ENCODE data around the gene OPN3. TPM values are rescaled to one million over a fixed set of nuclear protein-coding genes. Genes with fewer than 3 reads are reported as not detected.
A peak's percentile ranks its signal among the peaks of the same experiment; 100 is the strongest.

OPN3 gene
- polyA plus RNA-seq, 6 donors from 2014 or later = 137 to 271 (median 167) TPM

DNA sequence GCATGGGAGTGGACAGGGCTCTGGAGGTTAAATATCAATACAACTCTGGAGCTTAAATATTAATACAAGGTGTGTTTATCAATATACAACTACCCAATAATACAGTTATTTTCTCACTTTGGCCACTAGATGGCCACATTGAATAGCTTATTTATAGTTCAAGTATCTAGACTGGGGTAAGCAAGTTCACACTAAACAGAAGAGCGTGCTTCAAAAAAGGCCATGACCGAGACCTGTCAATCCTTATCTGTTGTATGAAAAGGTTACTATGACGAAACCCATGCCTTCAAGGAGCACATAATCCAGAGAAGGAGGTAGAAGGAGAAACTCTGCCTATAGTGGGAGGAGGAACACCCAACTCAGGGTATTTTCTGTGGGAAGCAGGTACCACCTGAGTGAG is 29.1 kb downstream of the OPN3 start:
- H3K4me1 Mint-ChIP-seq = peaks cover 18 to 40% (median 23%) of the 10 kb centered on the region in 3 donors
- no peak overlapping the region for H3K4me3 Mint-ChIP-seq
- H3K9me3 Mint-ChIP-seq = no peaks in the 10 kb centered on the region
- H3K27me3 Mint-ChIP-seq = no peaks in the 10 kb centered on the region
- ATAC-seq (ENCODE audit: low read depth in 2 of 2) = peak; percentile 87 to 95
- peak; percentile 58 for DNase-seq
- H3K27ac Mint-ChIP-seq = no peak overlapping the region
- H3K36me3 Mint-ChIP-seq = no peaks in the 10 kb centered on the region

DNA sequence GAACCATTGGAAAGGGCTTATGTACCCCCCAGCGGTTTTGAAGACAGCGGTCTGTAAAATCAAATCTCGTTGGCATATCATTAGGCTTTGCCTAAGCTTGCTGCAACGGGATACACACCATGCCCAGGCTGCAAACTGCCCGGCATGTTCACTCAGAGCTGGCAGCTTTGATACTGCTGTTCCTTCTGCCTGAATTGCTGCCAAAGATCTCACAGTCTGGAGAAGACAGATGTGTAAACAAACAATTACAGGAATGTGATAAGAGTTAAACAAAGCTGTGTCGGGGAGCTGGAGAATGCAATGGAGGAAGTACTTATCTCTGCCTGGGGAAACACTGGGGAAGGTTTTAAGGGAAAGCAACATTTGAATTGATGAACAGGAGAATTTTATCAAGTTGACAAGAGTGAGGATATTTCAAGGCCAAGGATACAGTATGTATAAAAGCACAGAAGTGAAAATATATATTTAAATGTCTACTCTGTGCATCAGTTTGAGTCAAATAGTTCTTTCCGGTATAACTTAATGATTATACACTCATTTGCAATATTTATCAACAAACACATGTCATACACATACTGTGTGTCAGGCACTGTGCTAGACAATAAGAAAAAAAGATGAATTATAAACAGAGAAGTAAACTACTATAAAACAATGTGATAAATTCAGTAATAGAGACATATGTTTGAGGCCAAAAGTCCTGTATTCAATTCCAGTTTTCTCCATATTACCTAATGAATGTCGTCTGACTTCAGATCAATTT is 29.9 kb downstream of the OPN3 start:
- Mint-ChIP-seq H3K27ac (no peak overlapping the region), H3K4me3 (no peak overlapping the region), H3K27me3 (no peaks in the 10 kb centered on the region), H3K9me3 (no peaks in the 10 kb centered on the region), H3K4me1 (peaks cover 23 to 40% (median 23%) of the 10 kb centered on the region in 3 donors), H3K36me3 (no peaks in the 10 kb centered on the region)
- DNase-seq = no peak
- ATAC-seq (ENCODE audit: low read depth in 2 of 2) = no peak

GRCh38 chr1:241608379-241609033 is 31.7 kb downstream of the OPN3 start:
- DNase-seq (no peak), ATAC-seq (ENCODE audit: low read depth in 2 of 2) (no peak)
- Mint-ChIP-seq H3K27ac (peak overlapping the region in 5 of 6 donors; percentile 1 to 75 (median 59)), H3K27me3 (no peaks in the 10 kb centered on the region), H3K4me1 (peaks cover 21 to 35% (median 27%) of the 10 kb centered on the region in 3 donors), H3K4me3 (no peak overlapping the region), H3K9me3 (no peaks in the 10 kb centered on the region), H3K36me3 (peaks cover 1 to 3% of the 10 kb centered on the region in 2 donors)

- Mint-ChIP-seq H3K36me3 (peaks cover 11 to 13% of the 10 kb centered on the region in 2 donors), H3K4me3 (no peak overlapping the region), H3K27me3 (no peaks in the 10 kb centered on the region), H3K27ac (peak overlapping the region in 5 of 6 donors; percentile 53 to 93 (median 85)), H3K4me1 (peaks cover 25 to 40% (median 32%) of the 10 kb centered on the region in 3 donors), H3K9me3 (no peaks in the 10 kb centered on the region)
- DNase-seq (no peak), ATAC-seq (ENCODE audit: low read depth in 2 of 2) (no peak)
Measured at GRCh38 chr1:241607497-241607896, 32.7 kb downstream of the OPN3 start.

GRCh38 chr1:241606544-241606943 is 33.6 kb downstream of the OPN3 start:
- no peak for DNase-seq
- Mint-ChIP-seq H3K36me3 (peaks cover 18 to 23% of the 10 kb centered on the region in 2 donors), H3K4me3 (no peak overlapping the region), H3K27me3 (no peaks in the 10 kb centered on the region), H3K27ac (peak overlapping the region in 2 of 6 donors; percentile 35 to 50), H3K4me1 (peaks cover 34 to 49% (median 41%) of the 10 kb centered on the region in 3 donors), H3K9me3 (peaks cover 0 to 2% (median 0%) of the 10 kb centered on the region in 7 donors)
- no peak for ATAC-seq (ENCODE audit: low read depth in 2 of 2)

- H3K36me3 Mint-ChIP-seq = peaks cover 24 to 34% of the 10 kb centered on the region in 2 donors
Measured at GRCh38 chr1:241605146-241605805, 34.9 kb downstream of the OPN3 start.

DNA sequence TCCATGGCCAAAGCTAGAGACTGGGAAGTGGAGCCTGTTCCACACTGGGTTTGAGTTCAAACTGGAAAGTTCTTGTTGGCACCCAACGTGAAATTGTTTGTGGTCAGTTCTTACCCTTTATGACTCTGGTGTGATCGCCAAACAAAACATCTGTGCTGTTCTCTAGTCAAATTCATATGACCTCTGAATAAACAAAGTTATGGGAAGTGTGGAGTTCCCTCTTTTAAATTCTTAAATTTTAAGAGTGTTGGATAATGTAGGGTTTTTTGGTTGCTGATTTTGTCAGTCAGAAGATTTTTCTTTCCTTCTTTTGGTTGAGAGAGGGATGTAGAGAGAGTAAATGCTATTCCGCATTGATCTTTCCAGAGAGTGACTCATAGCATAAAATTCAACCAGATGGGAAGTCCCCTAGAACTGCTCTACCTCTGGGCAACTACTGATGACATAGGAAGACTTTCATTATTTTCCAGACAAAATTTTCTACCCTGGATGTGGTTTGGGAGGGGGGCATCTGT is 36.4 kb downstream of the OPN3 start:
- Mint-ChIP-seq H3K9me3 (peaks cover 0 to 2% (median 0%) of the 10 kb centered on the region in 7 donors), H3K4me3 (no peak overlapping the region), H3K27me3 (no peaks in the 10 kb centered on the region), H3K4me1 (peaks cover 51 to 56% (median 54%) of the 10 kb centered on the region in 3 donors), H3K36me3 (peaks cover 24 to 34% of the 10 kb centered on the region in 2 donors), H3K27ac (peak overlapping the region in 2 of 6 donors; percentile 18 to 75)
- ATAC-seq (ENCODE audit: low read depth in 2 of 2) (no peak), DNase-seq (no peak)

More at GRCh38 chr1:241605146-241605805, 34.9 kb downstream of the OPN3 start:
- H3K4me1 Mint-ChIP-seq = peaks cover 47 to 59% (median 54%) of the 10 kb centered on the region in 3 donors
- no peak for ATAC-seq (ENCODE audit: low read depth in 2 of 2)
- DNase-seq = no peak
- H3K9me3 Mint-ChIP-seq = peaks cover 0 to 2% (median 0%) of the 10 kb centered on the region in 7 donors
- H3K4me3 Mint-ChIP-seq = no peak overlapping the region
- peak overlapping the region in 3 of 6 donors; percentile 2 to 93 (median 26) for H3K27ac Mint-ChIP-seq
- H3K27me3 Mint-ChIP-seq = no peaks in the 10 kb centered on the region

- H3K27me3 Mint-ChIP-seq = no peaks in the 10 kb centered on the region
- H3K9me3 Mint-ChIP-seq = peaks cover 0 to 2% (median 0%) of the 10 kb centered on the region in 7 donors
- peak overlapping the region in 5 of 8 donors; percentile 2 to 68 (median 20) for H3K4me3 Mint-ChIP-seq
- H3K4me1 Mint-ChIP-seq = peaks cover 41 to 66% (median 55%) of the 10 kb centered on the region in 3 donors
- ATAC-seq (ENCODE audit: low read depth in 2 of 2) (peak; percentile 46 to 52), DNase-seq (no peak)
- peak overlapping the region in 4 of 6 donors; percentile 2 to 86 (median 72) for H3K27ac Mint-ChIP-seq
- peaks cover 24 to 34% of the 10 kb centered on the region in 2 donors for H3K36me3 Mint-ChIP-seq
Measured at GRCh38 chr1:241600496-241600901, 39.7 kb downstream of the OPN3 start.

DNA sequence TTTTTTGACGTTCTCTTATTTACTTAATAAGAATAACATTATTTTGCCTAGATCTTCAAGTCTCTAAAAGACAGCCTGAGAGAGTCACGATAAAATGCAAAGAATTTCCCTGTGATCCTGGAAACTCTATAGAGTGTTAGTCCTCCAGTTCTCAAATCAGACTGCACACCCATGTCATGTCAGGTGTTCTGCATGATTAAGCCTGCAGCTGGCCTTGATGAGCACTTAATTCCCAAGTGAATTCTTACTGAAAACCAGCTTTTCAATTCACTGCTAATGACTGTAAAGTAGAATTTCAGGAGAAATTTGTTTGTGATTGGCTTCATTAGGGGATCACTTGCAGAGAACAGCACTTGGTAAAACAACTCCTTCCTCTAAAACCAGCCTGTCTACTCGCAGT is 41.9 kb downstream of the OPN3 start:
- peak; percentile 77 to 79 for ATAC-seq (ENCODE audit: low read depth in 2 of 2)
- Mint-ChIP-seq H3K4me3 (peak overlapping the region in 3 of 8 donors; percentile 2 to 34 (median 6)), H3K27ac (peak overlapping the region in 5 of 6 donors; percentile 64 to 91 (median 84)), H3K36me3 (peaks cover 33 to 42% of the 10 kb centered on the region in 2 donors), H3K9me3 (peaks cover 0 to 2% (median 0%) of the 10 kb centered on the region in 7 donors), H3K4me1 (peaks cover 39 to 56% (median 44%) of the 10 kb centered on the region in 3 donors), H3K27me3 (no peaks in the 10 kb centered on the region)
- DNase-seq = peak; percentile 7

- Mint-ChIP-seq H3K4me1 (peaks cover 24 to 46% (median 28%) of the 10 kb centered on the region in 3 donors), H3K27me3 (no peaks in the 10 kb centered on the region), H3K27ac (peak overlapping the region; percentile 1 to 88 (median 74)), H3K9me3 (no peaks in the 10 kb centered on the region), H3K4me3 (peak overlapping the region in 1 of 8 donors; percentile 12), H3K36me3 (peaks cover 26 to 34% of the 10 kb centered on the region in 2 donors)
- peak; percentile 58 to 63 for ATAC-seq (ENCODE audit: low read depth in 2 of 2)
- no peak for DNase-seq
Measured at GRCh38 chr1:241596633-241597032, 43.5 kb downstream of the OPN3 start.

GRCh38 chr1:241593186-241593585 is 47.0 kb downstream of the OPN3 start:
- Mint-ChIP-seq H3K4me3 (no peak overlapping the region), H3K4me1 (peaks cover 13 to 22% (median 17%) of the 10 kb centered on the region in 3 donors), H3K27ac (peak overlapping the region in 4 of 6 donors; percentile 26 to 83 (median 74)), H3K9me3 (no peaks in the 10 kb centered on the region), H3K36me3 (peaks cover 26 to 32% of the 10 kb centered on the region in 2 donors), H3K27me3 (no peaks in the 10 kb centered on the region)
- ATAC-seq (ENCODE audit: low read depth in 2 of 2) = no peak
- DNase-seq = no peak

DNA sequence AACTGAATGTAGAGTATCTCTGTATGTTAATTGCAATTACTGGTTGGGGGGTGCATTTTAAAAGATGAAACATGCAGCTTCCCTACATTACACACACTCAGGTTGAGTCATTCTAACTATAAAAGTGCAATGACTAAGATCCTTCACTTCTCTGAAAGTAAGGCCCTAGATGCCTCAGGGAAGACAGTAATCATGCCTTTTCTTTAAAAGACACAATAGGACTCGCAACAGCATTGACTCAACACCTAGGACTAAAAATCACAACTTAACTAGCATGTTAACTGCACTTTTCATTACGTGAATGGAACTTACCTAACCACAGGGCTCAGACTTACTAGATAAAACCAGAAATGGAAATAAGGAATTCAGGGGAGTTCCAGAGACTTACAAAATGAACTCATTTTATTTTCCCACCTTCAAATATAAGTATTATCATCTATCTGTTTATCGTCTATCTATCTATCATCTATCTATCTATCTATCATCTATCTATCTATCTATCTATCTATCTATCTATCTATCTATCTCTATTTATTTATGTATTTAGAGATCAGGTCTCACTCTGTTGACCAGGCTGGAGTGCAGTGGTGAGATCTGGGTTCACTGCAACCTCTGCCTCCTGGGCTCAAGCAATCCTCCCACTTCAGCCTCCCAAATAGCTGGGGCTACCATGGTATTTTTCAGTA is 47.8 kb downstream of the OPN3 start:
- H3K27ac Mint-ChIP-seq = peak overlapping the region in 5 of 6 donors; percentile 55 to 90 (median 76)
- peaks cover 26 to 37% of the 10 kb centered on the region in 2 donors for H3K36me3 Mint-ChIP-seq
- no peaks in the 10 kb centered on the region for H3K27me3 Mint-ChIP-seq
- DNase-seq = no peak
- ATAC-seq (ENCODE audit: low read depth in 2 of 2) = no peak
- H3K4me3 Mint-ChIP-seq = no peak overlapping the region
- no peaks in the 10 kb centered on the region for H3K9me3 Mint-ChIP-seq
- peaks cover 9 to 17% (median 15%) of the 10 kb centered on the region in 3 donors for H3K4me1 Mint-ChIP-seq

Measured in naive B cell (primary cell).